ENCODE results near the gene PMPCA.

Gene PMPCA

GRCh38 chr9:136400038-136400834 is 10.2 kb upstream of the PMPCA start, which contains the start of gene SNAPC4:
Gene SNAPC4 (minus strand): TSS chr9:136400170. CDS start chr9:136398428, 1,742 bp downstream.
- Histone ChIP-seq H3K9ac (ENCODE audit: low read length) (peak within 1 kb of the TSS; percentile 86), H3K36me3 (replicated peaks; ENCODE audit: low read depth, low read length) (peaks cover 48% of the 10 kb centered on the region), H3K79me2 (ENCODE audit: low read length) (peaks cover 58% of the 10 kb centered on the region), H3K4me1 (ENCODE audit: low read length) (peaks cover 38% of the 10 kb centered on the region), H3K9me3 (ENCODE audit: insufficient read depth, low read length) (no peaks in the 10 kb centered on the region), H3K4me3 (ENCODE audit: low read length) (peak within 1 kb of the TSS; percentile 92), H3K27me3 (ENCODE audit: low read depth, low read length) (no peaks in the 10 kb centered on the region), H3K4me2 (ENCODE audit: low read length) (peak within 1 kb of the TSS; percentile 94), H4K20me1 (ENCODE audit: insufficient read depth, low read length) (peaks cover 13% of the 10 kb centered on the region), H3K27ac (ENCODE audit: low read length) (peak within 1 kb of the TSS; percentile 61), H2AFZ (ENCODE audit: low read depth, low read length) (no peak within 1 kb of the TSS; the same call in 1 of the 2 replicates)
- TF ChIP-seq EZH2phosphoT487 (IDR thresholded peaks at IDR 0.05; ENCODE audit: low read depth), result no peak
- TF ChIP-seq, protein P1, sequence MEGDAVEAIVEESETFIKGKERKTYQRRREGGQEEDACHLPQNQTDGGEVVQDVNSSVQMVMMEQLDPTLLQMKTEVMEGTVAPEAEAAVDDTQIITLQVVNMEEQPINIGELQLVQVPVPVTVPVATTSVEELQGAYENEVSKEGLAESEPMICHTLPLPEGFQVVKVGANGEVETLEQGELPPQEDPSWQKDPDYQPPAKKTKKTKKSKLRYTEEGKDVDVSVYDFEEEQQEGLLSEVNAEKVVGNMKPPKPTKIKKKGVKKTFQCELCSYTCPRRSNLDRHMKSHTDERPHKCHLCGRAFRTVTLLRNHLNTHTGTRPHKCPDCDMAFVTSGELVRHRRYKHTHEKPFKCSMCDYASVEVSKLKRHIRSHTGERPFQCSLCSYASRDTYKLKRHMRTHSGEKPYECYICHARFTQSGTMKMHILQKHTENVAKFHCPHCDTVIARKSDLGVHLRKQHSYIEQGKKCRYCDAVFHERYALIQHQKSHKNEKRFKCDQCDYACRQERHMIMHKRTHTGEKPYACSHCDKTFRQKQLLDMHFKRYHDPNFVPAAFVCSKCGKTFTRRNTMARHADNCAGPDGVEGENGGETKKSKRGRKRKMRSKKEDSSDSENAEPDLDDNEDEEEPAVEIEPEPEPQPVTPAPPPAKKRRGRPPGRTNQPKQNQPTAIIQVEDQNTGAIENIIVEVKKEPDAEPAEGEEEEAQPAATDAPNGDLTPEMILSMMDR (IDR thresholded peaks at IDR 0.05; ENCODE audit: low read depth, low read length), result peak; percentile 82

DNA sequence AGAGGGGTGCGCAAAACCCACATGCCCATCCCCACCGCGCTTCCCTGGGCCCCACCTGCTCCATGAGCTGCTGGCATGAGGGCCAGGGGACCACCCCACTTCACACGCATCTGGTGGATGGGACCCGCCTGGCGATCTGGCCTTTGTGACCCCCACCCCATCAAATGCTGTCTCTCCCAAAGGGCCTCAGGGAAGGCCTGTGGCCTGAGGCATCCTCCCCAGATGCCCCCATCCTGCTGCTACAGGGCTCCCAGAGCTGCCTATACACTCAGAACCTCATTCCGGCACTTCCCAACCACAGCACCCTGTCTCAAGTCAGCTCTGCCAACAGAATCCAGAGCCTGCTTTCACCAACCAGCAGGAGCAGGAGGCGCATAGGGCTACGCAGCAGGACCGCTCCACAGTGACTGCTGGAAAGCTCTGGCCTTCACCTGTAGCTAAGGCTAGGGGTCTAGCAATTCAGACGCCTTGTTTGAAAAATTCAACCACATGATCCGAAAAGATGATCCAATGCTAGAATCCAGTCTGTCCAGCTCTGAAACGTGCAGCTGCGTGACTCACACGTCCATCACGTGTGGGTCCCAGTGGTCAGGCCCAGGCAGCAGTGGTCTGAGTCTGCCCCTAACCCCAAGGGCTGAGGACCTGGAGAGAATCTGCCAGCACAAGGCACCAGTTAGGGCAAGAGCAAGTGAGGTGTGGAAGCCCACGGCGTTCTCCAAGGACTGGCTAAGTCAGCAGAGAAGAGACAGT is 9.1 kb upstream of the PMPCA start:
- Histone ChIP-seq H3K79me2 (ENCODE audit: low read length) (peaks cover 52% of the 10 kb centered on the region), H4K20me1 (ENCODE audit: insufficient read depth, low read length) (peaks cover 13% of the 10 kb centered on the region), H3K27me3 (ENCODE audit: low read depth, low read length) (no peaks in the 10 kb centered on the region), H3K4me1 (ENCODE audit: low read length) (peaks cover 48% of the 10 kb centered on the region), H3K9me3 (ENCODE audit: insufficient read depth, low read length) (no peaks in the 10 kb centered on the region), H3K4me2 (ENCODE audit: low read length) (no peak overlapping the region), H3K9ac (ENCODE audit: low read length) (no peak overlapping the region), H3K4me3 (ENCODE audit: low read length) (no peak overlapping the region), H3K36me3 (replicated peaks; ENCODE audit: low read depth, low read length) (peaks cover 45% of the 10 kb centered on the region), H2AFZ (ENCODE audit: low read depth, low read length) (no peak overlapping the region), H3K27ac (ENCODE audit: low read length) (no peak overlapping the region)
- TF ChIP-seq, protein P1 (IDR thresholded peaks at IDR 0.05; ENCODE audit: low read depth, low read length), result no peak
- TF ChIP-seq EZH2phosphoT487 (IDR thresholded peaks at IDR 0.05; ENCODE audit: low read depth), result no peak

DNA sequence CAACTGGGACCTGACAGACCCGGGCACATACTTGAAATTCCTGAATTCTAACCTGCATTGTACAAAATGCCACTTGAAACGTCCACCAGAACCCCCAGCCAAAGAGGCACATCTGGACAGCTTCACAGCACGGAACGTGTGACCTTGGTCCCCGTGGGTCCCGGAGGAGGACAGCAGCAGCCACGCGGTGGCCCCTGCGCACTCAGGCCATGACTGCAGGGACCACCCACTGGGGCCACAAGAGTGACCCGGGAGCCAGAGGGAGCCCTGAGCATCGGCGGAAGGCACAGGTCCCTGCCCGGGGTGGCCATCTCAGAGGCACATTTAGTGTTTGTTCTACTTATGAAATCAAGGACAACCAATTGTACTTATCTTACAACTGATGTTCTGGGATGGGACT is 8.4 kb upstream of the PMPCA start:
- H3K4me2 ChIP-seq (ENCODE audit: low read length), result no peak overlapping the region
- H3K4me1 ChIP-seq (ENCODE audit: low read length), result peaks cover 52% of the 10 kb centered on the region
- 0 out of 2 replicates have a peak overlapping the region, but pooled peaks have one; percentile 94 for H3K27ac ChIP-seq (ENCODE audit: low read length)
- TF ChIP-seq EZH2phosphoT487 (IDR thresholded peaks at IDR 0.05; ENCODE audit: low read depth), result no peak
- TF ChIP-seq, protein P1 (IDR thresholded peaks at IDR 0.05; ENCODE audit: low read depth, low read length), result no peak
- H3K36me3 ChIP-seq (replicated peaks; ENCODE audit: low read depth, low read length), result peaks cover 42% of the 10 kb centered on the region
- H3K9me3 ChIP-seq (ENCODE audit: insufficient read depth, low read length), result no peaks in the 10 kb centered on the region
- no peak overlapping the region for H3K9ac ChIP-seq (ENCODE audit: low read length)
- H3K79me2 ChIP-seq (ENCODE audit: low read length), result peaks cover 49% of the 10 kb centered on the region
- no peak overlapping the region for H2AFZ ChIP-seq (ENCODE audit: low read depth, low read length)
- H3K27me3 ChIP-seq (ENCODE audit: low read depth, low read length), result no peaks in the 10 kb centered on the region
- peaks cover 13% of the 10 kb centered on the region for H4K20me1 ChIP-seq (ENCODE audit: insufficient read depth, low read length)
- H3K4me3 ChIP-seq (ENCODE audit: low read length), result no peak overlapping the region

DNA sequence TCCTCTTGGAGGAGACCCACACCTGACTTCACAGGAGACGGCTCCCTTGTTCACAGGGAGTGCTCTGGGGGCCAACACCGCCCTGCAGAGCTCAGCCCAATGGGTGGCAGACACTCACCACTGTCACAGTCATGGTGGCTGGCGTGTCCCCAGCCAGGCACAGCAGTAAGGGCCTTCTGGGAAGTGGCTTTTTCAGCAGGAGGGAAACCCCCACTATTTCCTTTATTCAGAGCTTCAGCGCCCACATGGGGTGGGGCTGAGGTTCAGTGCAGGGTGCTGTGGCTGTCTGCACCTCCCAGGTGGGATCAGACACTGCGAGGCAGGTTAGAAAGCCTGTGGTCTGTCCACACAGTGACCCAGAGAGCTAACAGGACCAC is 6.9 kb upstream of the PMPCA start:
- Histone ChIP-seq H2AFZ (ENCODE audit: low read depth, low read length) (no peak overlapping the region), H3K9me3 (ENCODE audit: insufficient read depth, low read length) (no peaks in the 10 kb centered on the region), H3K79me2 (ENCODE audit: low read length) (peaks cover 49% of the 10 kb centered on the region), H3K9ac (ENCODE audit: low read length) (peak overlapping the region; percentile 65; the same call in 1 of the 2 replicates), H3K4me1 (ENCODE audit: low read length) (peaks cover 54% of the 10 kb centered on the region), H3K4me3 (ENCODE audit: low read length) (peak overlapping the region; percentile 66), H3K4me2 (ENCODE audit: low read length) (peak overlapping the region; percentile 68), H3K27me3 (ENCODE audit: low read depth, low read length) (no peaks in the 10 kb centered on the region), H3K36me3 (replicated peaks; ENCODE audit: low read depth, low read length) (peaks cover 41% of the 10 kb centered on the region), H3K27ac (ENCODE audit: low read length) (peak overlapping the region; percentile 94), H4K20me1 (ENCODE audit: insufficient read depth, low read length) (peaks cover 9% of the 10 kb centered on the region)
- no peak for TF ChIP-seq EZH2phosphoT487 (IDR thresholded peaks at IDR 0.05; ENCODE audit: low read depth)
- TF ChIP-seq, protein P1 (IDR thresholded peaks at IDR 0.05; ENCODE audit: low read depth, low read length), result no peak; the same call in 1 of the 2 replicates

All from OCI-LY3 (cell line).